Astrocyte of the spinal cord (primary cell): ENCODE data around the gene SMIM44.

Experiments
- DNase-seq: peaks from one replicate; pipeline ENCODE4 v3.0.0; 2011; ENCODE audit warnings: low read depth, low spot score
- H3K4me3 ChIP-seq: 2 replicates; pipeline ENCODE4 v1.5.1; 2011; ENCODE audit warnings: low read depth, mild to moderate bottlenecking, low read length, moderate library complexity
- in situ Hi-C: cut with HindIII; loops from 2 replicates; pipeline ENCODE4 v1.10.0; 2017; ENCODE audit warnings: low sequenced_read_pairs
- TF ChIP-seq, protein P1 (sequence below): IDR thresholded peaks from 2 replicates; pipeline ENCODE4 v1.5.1; 2012; ENCODE audit warnings: low read depth, mild to moderate bottlenecking, low read length, inconsistent platforms

Gene SMIM44

GRCh38 chr19:3480383-3481091 is 2.7 kb downstream of the SMIM44 start, which contains the start of gene SMIM24:
Gene SMIM24 (minus strand): TSS chr19:3480525. CDS start chr19:3480463, 62 bp downstream.
- no peak for DNase-seq
- TF ChIP-seq, protein P1, sequence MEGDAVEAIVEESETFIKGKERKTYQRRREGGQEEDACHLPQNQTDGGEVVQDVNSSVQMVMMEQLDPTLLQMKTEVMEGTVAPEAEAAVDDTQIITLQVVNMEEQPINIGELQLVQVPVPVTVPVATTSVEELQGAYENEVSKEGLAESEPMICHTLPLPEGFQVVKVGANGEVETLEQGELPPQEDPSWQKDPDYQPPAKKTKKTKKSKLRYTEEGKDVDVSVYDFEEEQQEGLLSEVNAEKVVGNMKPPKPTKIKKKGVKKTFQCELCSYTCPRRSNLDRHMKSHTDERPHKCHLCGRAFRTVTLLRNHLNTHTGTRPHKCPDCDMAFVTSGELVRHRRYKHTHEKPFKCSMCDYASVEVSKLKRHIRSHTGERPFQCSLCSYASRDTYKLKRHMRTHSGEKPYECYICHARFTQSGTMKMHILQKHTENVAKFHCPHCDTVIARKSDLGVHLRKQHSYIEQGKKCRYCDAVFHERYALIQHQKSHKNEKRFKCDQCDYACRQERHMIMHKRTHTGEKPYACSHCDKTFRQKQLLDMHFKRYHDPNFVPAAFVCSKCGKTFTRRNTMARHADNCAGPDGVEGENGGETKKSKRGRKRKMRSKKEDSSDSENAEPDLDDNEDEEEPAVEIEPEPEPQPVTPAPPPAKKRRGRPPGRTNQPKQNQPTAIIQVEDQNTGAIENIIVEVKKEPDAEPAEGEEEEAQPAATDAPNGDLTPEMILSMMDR = no peak
- no peak within 1 kb of the TSS for H3K4me3 ChIP-seq
- in situ Hi-C loops = no loop called here

DNA sequence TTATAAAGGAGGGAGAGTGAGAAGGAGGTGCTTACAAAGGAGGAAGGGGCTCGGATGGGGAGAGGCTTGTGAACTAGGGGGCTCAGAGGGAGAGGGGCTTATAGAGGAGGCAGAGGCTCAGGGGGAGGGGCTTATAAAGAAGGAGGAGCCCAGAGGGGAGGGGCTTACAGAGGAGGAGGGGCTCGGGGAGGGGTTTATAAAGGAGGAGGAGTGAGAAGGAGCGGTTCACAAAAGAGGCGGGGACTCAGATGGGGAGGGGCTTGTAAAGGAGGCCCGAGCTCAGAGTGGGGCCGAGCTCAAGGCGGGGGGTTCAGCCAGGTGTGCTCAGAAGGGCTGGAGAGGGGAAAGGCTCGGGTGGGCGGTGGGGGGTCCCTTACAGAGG is 3.4 kb downstream of the SMIM44 start:
- in situ Hi-C loops = no loop called here
- H3K4me3 ChIP-seq = no peak overlapping the region

DNA sequence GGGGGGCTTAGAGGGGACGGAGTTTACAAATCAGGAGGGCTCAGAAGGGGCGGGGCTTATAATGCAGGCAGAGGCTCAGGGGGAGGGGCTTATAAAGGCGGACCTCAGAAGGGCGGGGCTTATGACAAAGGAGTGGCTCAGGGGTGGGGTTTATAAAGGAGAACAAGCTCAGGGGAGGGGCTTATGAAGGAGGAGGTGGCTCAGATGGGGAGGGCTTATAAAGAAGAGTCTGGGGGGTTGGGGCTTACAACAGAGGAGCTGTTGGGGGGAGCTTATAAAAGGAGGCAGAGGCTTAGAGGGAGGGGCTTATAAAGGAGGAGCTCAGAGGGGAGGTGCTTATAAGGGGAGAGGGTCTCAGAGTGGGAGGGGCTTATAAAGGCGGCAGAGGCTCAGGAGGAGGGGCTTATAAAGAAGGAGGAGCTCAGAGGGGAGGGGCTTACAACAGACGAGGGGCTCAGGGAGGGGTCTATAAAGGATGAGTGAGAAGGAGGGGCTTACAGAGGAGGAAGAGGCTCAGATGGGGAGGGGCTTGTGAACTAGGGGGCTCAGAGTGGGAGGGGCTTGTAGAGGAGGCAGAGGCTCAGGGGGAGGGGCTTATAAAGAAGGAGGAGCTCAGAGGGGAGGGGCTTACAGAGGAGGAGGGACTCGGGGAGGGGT is 3.9 kb downstream of the SMIM44 start:
- in situ Hi-C loops = no loop called here
- TF ChIP-seq, protein P1 = no peak
- no peak for DNase-seq
- H3K4me3 ChIP-seq = no peak overlapping the region

More for the DNA sequence above, 3.4 kb downstream of the SMIM44 start:
- no peak for DNase-seq
- TF ChIP-seq, protein P1 = no peak

DNA sequence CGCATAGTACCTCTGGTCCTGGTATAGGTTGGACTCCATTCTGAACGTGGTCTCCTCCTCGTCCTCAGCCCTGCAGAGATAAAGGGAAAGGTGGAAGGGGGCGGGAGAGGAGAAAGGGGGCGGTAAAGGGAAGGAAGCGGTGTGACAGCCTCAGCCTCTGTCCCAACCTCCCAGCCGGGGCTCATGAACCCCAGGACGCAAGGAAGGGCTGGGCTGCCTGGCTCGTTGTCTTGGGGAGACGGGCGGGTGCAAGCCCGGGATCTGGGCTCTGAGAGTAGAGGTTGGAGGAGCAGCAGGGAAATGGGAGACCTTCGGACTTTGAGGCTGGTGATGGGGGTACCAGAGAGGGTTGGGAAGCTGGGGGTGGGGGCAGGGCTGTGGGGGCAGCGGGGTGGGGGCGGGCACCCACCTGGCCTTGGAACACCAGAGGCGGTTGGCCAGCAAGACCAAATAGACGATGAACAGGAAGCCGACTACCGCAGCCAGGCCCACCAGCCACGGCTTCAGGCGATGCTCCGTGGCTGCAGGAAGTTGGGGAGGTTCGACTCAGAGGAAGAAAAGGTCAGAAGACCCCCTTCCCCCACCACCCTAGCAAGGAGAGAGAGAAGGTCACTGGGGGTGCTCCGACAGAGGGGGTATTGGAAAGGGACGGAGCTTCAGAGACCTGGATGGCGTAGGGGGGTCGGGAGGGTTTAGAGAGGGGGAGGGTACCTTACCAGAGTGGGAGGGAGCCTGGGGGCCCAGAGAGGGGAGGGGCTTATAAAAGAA is 4.6 kb downstream of the SMIM44 start:
- TF ChIP-seq, protein P1 = no peak
- no peak overlapping the region for H3K4me3 ChIP-seq
- DNase-seq = no peak
- in situ Hi-C loops = no loop called here

DNA sequence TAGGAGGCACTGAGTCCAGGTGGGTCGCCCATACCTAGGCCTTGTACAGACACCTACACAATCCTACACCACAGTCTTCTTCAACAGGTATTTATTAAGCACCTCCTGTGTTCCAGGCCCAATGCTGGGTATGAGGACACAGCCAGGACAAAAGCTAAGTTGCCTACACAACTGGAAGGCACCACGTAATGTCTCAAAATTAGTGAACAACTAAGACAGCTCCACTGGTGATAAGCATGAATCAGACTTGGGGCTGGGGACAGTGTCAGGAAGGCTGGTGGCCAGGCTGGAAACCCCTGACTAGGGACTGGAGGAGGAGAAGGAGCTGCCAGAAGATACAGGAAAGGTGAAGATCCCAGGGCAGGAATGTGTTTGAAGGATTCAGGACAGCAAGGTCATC is 5.3 kb downstream of the SMIM44 start:
- DNase-seq = no peak
- in situ Hi-C loops = no loop called here
- TF ChIP-seq, protein P1 = no peak
- no peak overlapping the region for H3K4me3 ChIP-seq

GRCh38 chr19:3477506-3477905 is 5.7 kb downstream of the SMIM44 start:
- in situ Hi-C loops = no loop called here
- no peak overlapping the region for H3K4me3 ChIP-seq
- DNase-seq = no peak
- TF ChIP-seq, protein P1 = no peak
